Endothelial cell of umbilical vein (primary cell): ENCODE data around the gene TRIM50. TPM values are rescaled to one million over a fixed set of nuclear protein-coding genes. Genes with fewer than 3 reads are reported as not detected.

Experiments used
- BruUV-seq: library from RNA; stranded (reverse); fragments of 400-500 nt; replicated peaks from 2 replicates; lab custom pipeline; 2021; lab: Mats Ljungman, UMichigan
- CTCF ChIA-PET: fragments of 300-600, 350-600 bp; sonication (Branson Sonifier 250); formaldehyde crosslinking; loops from one replicate; lab custom pipeline; 2021; ENCODE audit warnings: antibody characterized with exemption, inconsistent platforms; lab: Charles Lee
- POLR2A ChIA-PET: fragments of 300-600, 350-600 bp; sonication (Branson Sonifier 250); formaldehyde crosslinking; loops from one replicate; lab custom pipeline; 2021; ENCODE audit warnings: antibody characterized with exemption, inconsistent platforms; lab: Charles Lee
- DNase-seq: peaks from one replicate; pipeline ENCODE4 v3.0.0-alpha.2; 2011; ENCODE audit warnings: low read depth, low spot score
- FAIRE-seq: peaks from 2 replicates; lab custom pipeline; 2011; peaks lifted over from hg19 to GRCh38; lab: Jason Lieb, UNC
- H2AFZ ChIP-seq: 2 replicates; pipeline ENCODE4 v1.6.0; 2012; ENCODE audit warnings: low read depth, low read length, control low read depth, inconsistent platforms
- H3K27ac ChIP-seq: 2 replicates; pipeline ENCODE4 v1.5.1; 2011; ENCODE audit warnings: low read depth, mild to moderate bottlenecking, control low read depth, low read length, moderate library complexity; ENCODE audit not compliant: insufficient read depth
- H3K27me3 ChIP-seq, 2 experiments: 2 replicates each; pipeline versions ENCODE4 v1.6.0 to v1.6.1; 2011; ENCODE audit warnings: low read length in 2 of 2, mixed read lengths in 1 of 2; ENCODE audit not compliant: control insufficient read depth in 2 of 2, insufficient read depth in 2 of 2
- H3K36me3 ChIP-seq, 2 experiments: 2 replicates in 1 of 2; 3 replicates in 1 of 2; pipeline ENCODE4 v1.5.1; 2011; ENCODE audit warnings: low read length in 2 of 2, mild to moderate bottlenecking in 1 of 2, moderate library complexity in 1 of 2; ENCODE audit not compliant: control insufficient read depth in 2 of 2, insufficient read depth in 2 of 2; ENCODE audit errors: extremely low read depth in 1 of 2
- H3K4me1 ChIP-seq: 3 replicates; pipeline ENCODE4 v1.5.1; 2011; ENCODE audit warnings: mild to moderate bottlenecking, low read length; ENCODE audit not compliant: control insufficient read depth, insufficient read depth; ENCODE audit errors: extremely low read depth
- H3K4me2 ChIP-seq: 2 replicates; pipeline ENCODE4 v1.6.1; 2011; ENCODE audit warnings: low read length, control low read depth, mixed read lengths; ENCODE audit not compliant: insufficient read depth
- H3K4me3 ChIP-seq, 3 experiments: fragments of 200-600 bp in 1 of 3; sonication (generic), shearing (Covaris generic) in 1 of 3; replicated peaks in 1 of 3; 2 replicates each; pipeline ENCODE4 v1.5.1; 2011 to 2016; ENCODE audit warnings: control low read depth in 3 of 3, low read length in 3 of 3, mild to moderate bottlenecking in 2 of 3, inconsistent platforms in 1 of 3, low read depth in 1 of 3, moderate library complexity in 1 of 3; ENCODE audit not compliant: insufficient read depth in 1 of 3
- H3K79me2 ChIP-seq: 2 replicates; pipeline ENCODE4 v1.6.0; 2012; ENCODE audit warnings: low read length, inconsistent platforms; ENCODE audit not compliant: control insufficient read depth, insufficient read depth
- H3K9ac ChIP-seq: replicated peaks from 2 replicates; pipeline ENCODE3; 2011; ENCODE audit warnings: low read length, control low read depth; ENCODE audit not compliant: insufficient read depth; ENCODE audit errors: extremely low read depth
- H3K9me1 ChIP-seq: replicated peaks from 3 replicates; pipeline ENCODE4 v1.6.0; 2011; ENCODE audit warnings: mild to moderate bottlenecking, low read length; ENCODE audit not compliant: control insufficient read depth, insufficient read depth; ENCODE audit errors: extremely low read depth
- H3K9me3 ChIP-seq: replicated peaks from 2 replicates; pipeline ENCODE4 v1.5.1; 2012; ENCODE audit warnings: low read length, inconsistent platforms; ENCODE audit not compliant: control insufficient read depth, insufficient read depth
- H4K20me1 ChIP-seq: replicated peaks from 2 replicates; pipeline ENCODE3; 2011; ENCODE audit warnings: mild to moderate bottlenecking, low read length; ENCODE audit not compliant: control insufficient read depth, insufficient read depth; ENCODE audit errors: extremely low read depth
- CTCF ChIP-seq, 2 donors: IDR thresholded peaks; 1 replicate in 1 of 2; 2 replicates in 1 of 2; pipeline ENCODE4 v1.5.1; 2011; ENCODE audit warnings: low read length in 2 of 2, mild to moderate bottlenecking in 2 of 2, moderate library complexity in 2 of 2, control low read depth in 1 of 2, inconsistent platforms in 1 of 2, low read depth in 1 of 2; ENCODE audit not compliant: insufficient read depth in 1 of 2; ENCODE audit errors: extremely low read depth in 1 of 2
- EZH2 ChIP-seq: IDR thresholded peaks from 2 replicates; pipeline ENCODE4 v1.6.1; 2012; ENCODE audit warnings: borderline replicate concordance, low read depth, mild to moderate bottlenecking, moderate library complexity, low read length, inconsistent platforms; ENCODE audit not compliant: severe bottlenecking
- FOS ChIP-seq: IDR thresholded peaks from 2 replicates; pipeline ENCODE4 v1.6.1; 2011; ENCODE audit warnings: mild to moderate bottlenecking, low read length, moderate library complexity, borderline replicate concordance; ENCODE audit not compliant: insufficient read depth
- GATA2 ChIP-seq: IDR thresholded peaks from 2 replicates; pipeline ENCODE4 v1.7.0; 2011; ENCODE audit warnings: low read depth, mild to moderate bottlenecking, moderate library complexity, mixed read lengths, low read length; ENCODE audit not compliant: insufficient read length, insufficient read depth
- JUN ChIP-seq: IDR thresholded peaks from 2 replicates; pipeline ENCODE4 v1.6.1; 2011; ENCODE audit warnings: borderline replicate concordance, low read depth; ENCODE audit not compliant: insufficient read length, insufficient read depth
- MAX ChIP-seq: IDR thresholded peaks from 2 replicates; pipeline ENCODE4 v1.6.1; 2011; ENCODE audit not compliant: insufficient read depth, insufficient read length
- MYC ChIP-seq: IDR thresholded peaks from one replicate; pipeline ENCODE4 v1.6.1; 2011; ENCODE audit warnings: mild to moderate bottlenecking, low read depth, low read length
- POLR2A ChIP-seq: IDR thresholded peaks from 2 replicates; pipeline ENCODE4 v1.6.1; 2012; ENCODE audit warnings: low read depth, mild to moderate bottlenecking, control low read depth, low read length
- dilution Hi-C: fragments of 300-500 bp; cut with MboI; formaldehyde crosslinking; loops from one replicate; pipeline ENCODE4 v1.15.0; 2019; ENCODE audit warnings: low sequenced_read_pairs; ENCODE audit not compliant: extremely low pct_ligation_motif_present
- intact Hi-C: fragments of 100-400 bp; cut with micrococcal nuclease; formaldehyde crosslinking; loops from one replicate; pipeline ENCODE4 v1.10.0; 2022
- polyA plus RNA-seq, 4 experiments: library from polyadenylated mRNA; depleted of rRNA in 3 of 4; stranded (reverse) in 3 of 4; unstranded in 1 of 4; fragments of >200 nt; gene quantifications; 2 replicates each; pipeline versions ENCODE4 v1.2.1 to v1.2.3, GENCODE V29; 2011 to 2012; ENCODE audit warnings: missing spikeins in 1 of 4
- total RNA-seq: library from RNA; stranded (reverse); gene quantifications from 2 replicates; pipeline ENCODE4 v1.2.3, GENCODE V29; 2021

TRIM50 gene
- total and polyA plus RNA-seq, 2 donors (not counting 3 experiments of a cell fraction or from before 2014, with no cell fraction given) = not detected

DNA sequence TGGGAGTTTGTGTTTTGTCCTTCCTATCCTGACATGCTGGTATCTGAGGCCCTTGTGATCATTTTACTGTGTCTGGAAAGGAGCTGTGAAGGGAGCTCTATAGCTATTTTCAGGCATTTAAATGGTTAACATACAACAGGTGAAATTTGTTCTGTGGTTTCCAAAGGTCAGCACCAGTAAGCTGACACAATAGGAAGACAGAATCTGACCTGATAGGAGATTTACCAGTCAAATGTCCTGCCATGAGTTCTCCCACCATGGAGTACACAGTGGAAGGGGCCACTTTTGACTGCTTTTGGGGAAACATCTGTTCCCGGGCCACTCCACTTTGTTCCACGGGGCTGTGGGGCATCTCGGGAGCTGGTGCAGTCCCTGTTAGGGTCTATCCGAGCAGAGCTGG, 17.7 kb upstream of the TRIM50 start:
- intact Hi-C loops = no loop called here
- no peak for FAIRE-seq

More for the DNA sequence above, 17.7 kb upstream of the TRIM50 start:
- H3K27me3 ChIP-seq = peaks cover 2 to 4% of the 10 kb centered on the region in 2 experiments
- H3K4me3 ChIP-seq = no peak overlapping the region
- H3K4me2 ChIP-seq = no peak overlapping the region
- no peak overlapping the region for H3K9ac ChIP-seq
- CTCF ChIA-PET = interaction anchor here (1.0 kb wide), 1 partner anchor 8 kb away, joined by 3 read pairs; no protein-coding TSS in a partner anchor
- H4K20me1 ChIP-seq = no peaks in the 10 kb centered on the region
- TF ChIP-seq CTCF (IDR thresholded peaks at IDR 0.05; ENCODE audit: extremely low read depth in 1 of 2, insufficient read depth in 1 of 2, low read depth in 1 of 2, low read length in 2 of 2) (no peak), GATA2 (no peak), FOS (no peak), POLR2A (no peak), MAX (no peak), JUN (no peak), MYC (no peak), EZH2 (no peak)
- no peaks in the 10 kb centered on the region for H3K9me3 ChIP-seq
- no peak overlapping the region for H3K27ac ChIP-seq
- POLR2A ChIA-PET = no interaction called here
- H3K9me1 ChIP-seq = no peaks in the 10 kb centered on the region
- H3K79me2 ChIP-seq = no peaks in the 10 kb centered on the region
- H3K4me1 ChIP-seq = no peaks in the 10 kb centered on the region
- DNase-seq = no peak
- no peaks in the 10 kb centered on the region for H3K36me3 ChIP-seq
- no peak overlapping the region for H2AFZ ChIP-seq
- no TSS peak for BruUV-seq
- dilution Hi-C loops = no loop called here
